Activated CD8-positive, alpha-beta memory T cell treated with anti-CD3 and anti-CD28 coated beads for 4 hours (primary cell): ENCODE data around the gene FBLN2.
"Not testable (repeated sequence)": the region's sequence is repeated elsewhere in the genome, so short reads cannot be mapped to it uniquely, and the experiment has no call there.

ENCODE experiments used
- DNase-seq, 2 donors: peaks; one replicate each; pipeline ENCODE4 v3.0.0-alpha.2; 2020; ENCODE audit warnings: low read depth in 2 of 2

Gene FBLN2

GRCh38 chr3:13548696-13549622, at the start of gene FBLN2:
FBLN2 (plus strand) TSS chr3:13549125; CDS start chr3:13570356, 21,231 bp downstream.
- no peak for DNase-seq

- DNase-seq: not testable (repeated sequence)
Observed at GRCh38 chr3:13499246-13499645, 49.7 kb upstream of the FBLN2 start.

GRCh38 chr3:13500133-13500885, 48.6 kb upstream of the FBLN2 start:
- no peak for DNase-seq

- no peak for DNase-seq
Observed at GRCh38 chr3:13501056-13501455, 47.9 kb upstream of the FBLN2 start.

- no peak for DNase-seq
Observed at GRCh38 chr3:13501521-13501920, 47.4 kb upstream of the FBLN2 start.

GRCh38 chr3:13501958-13502790, 46.8 kb upstream of the FBLN2 start:
- no peak for DNase-seq

- DNase-seq: no peak
Observed at GRCh38 chr3:13502791-13503060, 46.2 kb upstream of the FBLN2 start.

GRCh38 chr3:13504161-13504831, 44.6 kb upstream of the FBLN2 start:
- DNase-seq: no peak

GRCh38 chr3:13505147-13506130, 43.5 kb upstream of the FBLN2 start:
- no peak for DNase-seq

GRCh38 chr3:13506239-13506638, 42.7 kb upstream of the FBLN2 start:
- no peak for DNase-seq

GRCh38 chr3:13506680-13507079, 42.2 kb upstream of the FBLN2 start:
- no peak for DNase-seq

- DNase-seq: no peak
Observed at GRCh38 chr3:13507247-13507569, 41.7 kb upstream of the FBLN2 start.

- no peak for DNase-seq
Observed at GRCh38 chr3:13507570-13508339, 41.2 kb upstream of the FBLN2 start.

GRCh38 chr3:13508496-13508895, 40.4 kb upstream of the FBLN2 start:
- no peak for DNase-seq

- no peak for DNase-seq
Observed at GRCh38 chr3:13509059-13509815, 39.7 kb upstream of the FBLN2 start.

GRCh38 chr3:13509816-13510192, 39.1 kb upstream of the FBLN2 start:
- DNase-seq: no peak

- DNase-seq: no peak
Observed at GRCh38 chr3:13512451-13512850, 36.5 kb upstream of the FBLN2 start.

GRCh38 chr3:13513051-13513912, 35.6 kb upstream of the FBLN2 start:
- no peak for DNase-seq
